Activated naive CD8-positive, alpha-beta T cell treated with anti-CD3 and anti-CD28 coated beads, Interleukin-2, amount 10 ng/mL, durations not matched to agents 7 days and 5 days (primary cell): Measurements from ENCODE around the gene PITRM1. TPM values are rescaled to one million over a fixed set of nuclear protein-coding genes. Genes with fewer than 3 reads are reported as not detected.

Experiments
- ATAC-seq: fragments of 150-1000 bp; cut with Tn5 transposase; one replicate; pipeline ENCODE4 v1.10.0; 2021; ENCODE audit warnings: low read depth, moderate library complexity
- POLR2A ChIA-PET: fragments of 350-600 bp; sonication (Branson Sonifier 250); formaldehyde crosslinking; loops from one replicate; lab custom pipeline; 2021; ENCODE audit warnings: antibody characterized with exemption; lab: Charles Lee
- DNase-seq: peaks from one replicate; pipeline ENCODE4 v3.0.0; 2021
- H3K27ac Mint-ChIP-seq: one replicate; pipeline ENCODE4 v1.8.0; 2022; ENCODE audit warnings: mild to moderate bottlenecking, mixed read lengths
- H3K27me3 Mint-ChIP-seq: one replicate; pipeline ENCODE4 v1.8.0; 2022; ENCODE audit warnings: mild to moderate bottlenecking, moderate library complexity, mixed read lengths
- H3K36me3 Mint-ChIP-seq: one replicate; pipeline ENCODE4 v1.8.0; 2021; ENCODE audit warnings: mild to moderate bottlenecking, mixed read lengths
- H3K4me1 Mint-ChIP-seq: one replicate; pipeline ENCODE4 v1.8.0; 2021; ENCODE audit warnings: mixed read lengths
- H3K4me3 Mint-ChIP-seq: one replicate; pipeline ENCODE4 v1.8.0; 2022; ENCODE audit warnings: mild to moderate bottlenecking, moderate library complexity, mixed read lengths
- H3K9me3 Mint-ChIP-seq: one replicate; pipeline ENCODE4 v1.8.0; 2021; ENCODE audit warnings: mixed read lengths
- total RNA-seq, 2 experiments: library from RNA; stranded (reverse); gene quantifications; one replicate each; pipeline ENCODE4 v1.2.3, GENCODE V29; 2021

PITRM1 gene
- total RNA-seq, 2 experiments from 2014 or later, result 64.4 to 65.2 TPM

DNA sequence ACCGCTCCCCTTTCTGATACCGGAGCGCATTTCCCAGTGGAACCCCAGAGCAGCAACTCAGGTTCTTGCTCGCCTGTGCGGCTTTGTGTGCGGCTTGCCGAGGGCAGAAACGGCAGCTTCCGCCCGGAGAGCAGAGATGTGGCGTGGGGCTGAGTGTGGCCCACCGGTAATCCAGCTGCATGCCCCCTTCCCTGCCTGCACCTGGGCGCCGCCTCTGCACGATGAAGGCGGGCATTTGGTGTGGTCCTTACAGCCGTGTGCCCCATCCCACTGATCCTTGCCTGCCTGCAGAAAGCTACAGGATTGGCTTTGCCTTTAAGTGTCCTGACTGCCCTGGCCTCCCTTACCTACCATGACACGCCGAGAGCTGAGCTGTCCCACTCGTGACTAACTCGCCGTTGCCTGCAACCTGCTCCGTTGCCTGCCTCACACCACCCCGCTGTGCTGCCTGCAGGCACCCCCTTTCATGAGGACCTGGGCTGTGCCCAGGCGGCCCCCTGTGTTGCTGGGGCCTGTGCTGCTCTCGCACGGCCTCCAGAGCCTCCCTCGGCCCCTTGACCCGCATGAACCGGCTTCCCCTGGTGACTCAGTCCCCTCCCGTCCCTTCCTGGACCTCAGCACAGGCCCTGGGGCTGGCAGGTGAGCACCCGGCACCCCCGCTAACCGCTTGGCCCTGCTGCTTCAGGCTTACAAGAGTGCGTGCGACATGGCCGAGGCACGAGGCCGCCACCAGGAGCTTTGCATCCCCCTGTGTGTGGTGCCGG is 48.0 kb downstream of the PITRM1 start:
- Mint-ChIP-seq H3K27ac (no peak overlapping the region), H3K4me3 (no peak overlapping the region), H3K27me3 (no peaks in the 10 kb centered on the region), H3K36me3 (peaks cover 14% of the 10 kb centered on the region), H3K9me3 (no peaks in the 10 kb centered on the region), H3K4me1 (no peaks in the 10 kb centered on the region)
- ATAC-seq, result no peak
- no peak for DNase-seq
- POLR2A ChIA-PET, result no interaction called here

DNA sequence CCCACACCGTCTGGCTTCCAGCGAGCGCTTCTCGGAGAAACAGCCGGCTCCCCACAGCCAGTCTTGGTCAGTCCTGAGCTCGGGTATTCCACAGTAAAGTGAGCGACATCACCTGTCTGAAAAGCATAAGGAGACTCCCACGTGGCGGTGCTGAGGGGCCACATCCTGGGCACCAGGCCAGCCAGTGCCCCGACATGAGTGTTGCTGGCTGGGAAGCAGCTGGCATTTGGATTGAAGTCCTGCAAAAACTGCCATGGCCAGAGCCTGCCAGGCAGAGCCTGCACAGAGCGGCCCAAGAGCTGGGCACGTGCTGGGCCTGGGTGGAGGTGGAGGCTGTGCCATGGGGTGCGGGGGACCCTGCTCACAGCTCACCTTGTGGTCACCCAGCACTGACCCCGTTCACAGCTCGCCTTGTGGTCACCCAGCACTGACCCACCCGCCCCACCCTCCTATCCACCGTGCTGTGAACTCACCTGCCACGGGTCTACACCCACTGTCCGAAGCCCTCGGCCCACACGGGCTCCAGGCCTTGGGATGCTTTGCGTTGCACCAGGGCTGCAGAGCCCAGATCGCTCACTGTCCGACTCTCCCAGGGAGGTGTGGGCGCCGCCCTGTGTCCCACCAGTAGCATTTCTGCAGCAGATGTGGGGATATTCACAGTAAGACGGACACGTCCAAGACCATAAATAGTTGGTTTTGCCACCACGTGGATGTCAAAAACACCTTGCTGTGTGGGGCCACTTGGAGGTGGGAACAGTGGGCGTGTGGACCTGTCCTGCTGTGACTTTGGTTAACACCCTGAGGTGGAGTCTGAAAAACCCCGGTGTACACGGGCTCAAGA is 48.8 kb downstream of the PITRM1 start:
- Mint-ChIP-seq H3K9me3 (no peaks in the 10 kb centered on the region), H3K4me3 (no peak overlapping the region), H3K27ac (no peak overlapping the region), H3K36me3 (peaks cover 14% of the 10 kb centered on the region), H3K27me3 (no peaks in the 10 kb centered on the region), H3K4me1 (no peaks in the 10 kb centered on the region)
- ATAC-seq (no peak), DNase-seq (no peak)
- POLR2A ChIA-PET, result no interaction called here

- Mint-ChIP-seq H3K36me3 (peaks cover 21% of the 10 kb centered on the region), H3K4me1 (no peaks in the 10 kb centered on the region), H3K27me3 (no peaks in the 10 kb centered on the region), H3K4me3 (no peak overlapping the region), H3K27ac (no peak overlapping the region), H3K9me3 (no peaks in the 10 kb centered on the region)
- POLR2A ChIA-PET, result no interaction called here
- DNase-seq (no peak), ATAC-seq (no peak)
Observed at GRCh38 chr10:3122486-3123205, 49.9 kb downstream of the PITRM1 start.

- Mint-ChIP-seq H3K36me3 (peaks cover 21% of the 10 kb centered on the region), H3K4me3 (no peak overlapping the region), H3K27ac (no peak overlapping the region), H3K4me1 (no peaks in the 10 kb centered on the region), H3K9me3 (no peaks in the 10 kb centered on the region), H3K27me3 (no peaks in the 10 kb centered on the region)
- POLR2A ChIA-PET, result no interaction called here
- DNase-seq (no peak), ATAC-seq (no peak)
Observed at GRCh38 chr10:3122034-3122433, 50.5 kb downstream of the PITRM1 start.

DNA sequence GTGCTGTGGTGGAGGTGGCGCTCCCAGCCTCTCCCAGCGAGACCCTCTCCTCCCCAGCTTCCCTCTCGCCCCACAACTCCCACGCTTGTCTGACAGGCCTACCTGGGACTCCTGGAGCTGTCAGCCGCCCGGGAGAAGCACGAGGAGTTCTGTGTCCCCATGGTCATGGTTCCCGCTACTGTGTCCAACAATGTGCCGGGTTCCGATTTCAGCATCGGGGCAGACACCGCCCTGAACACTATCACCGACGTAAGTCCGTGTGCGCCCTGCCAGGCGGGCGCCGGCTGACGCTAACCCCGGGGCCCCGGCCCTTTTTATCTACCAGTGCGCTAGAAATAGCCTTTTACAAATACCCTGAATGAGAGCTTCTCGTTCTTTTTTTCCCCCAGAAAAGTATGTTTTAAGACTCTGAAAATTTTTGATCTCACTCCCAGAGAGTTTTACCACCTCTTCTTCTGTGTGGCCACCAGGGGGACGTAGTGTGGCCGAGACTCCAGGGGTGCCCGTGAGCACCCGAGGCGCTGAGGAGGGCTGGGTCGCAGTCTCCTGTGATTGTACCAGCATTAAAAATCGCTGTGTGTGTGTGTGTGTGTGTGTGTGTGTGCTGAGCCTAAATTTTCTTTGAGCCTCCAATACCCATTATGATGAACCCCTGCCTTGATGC is 52.7 kb downstream of the PITRM1 start:
- Mint-ChIP-seq H3K4me3 (no peak overlapping the region), H3K27ac (no peak overlapping the region), H3K4me1 (no peaks in the 10 kb centered on the region), H3K36me3 (peaks cover 32% of the 10 kb centered on the region), H3K27me3 (no peaks in the 10 kb centered on the region), H3K9me3 (no peaks in the 10 kb centered on the region)
- DNase-seq (no peak), ATAC-seq (no peak)
- POLR2A ChIA-PET, result no interaction called here

DNA sequence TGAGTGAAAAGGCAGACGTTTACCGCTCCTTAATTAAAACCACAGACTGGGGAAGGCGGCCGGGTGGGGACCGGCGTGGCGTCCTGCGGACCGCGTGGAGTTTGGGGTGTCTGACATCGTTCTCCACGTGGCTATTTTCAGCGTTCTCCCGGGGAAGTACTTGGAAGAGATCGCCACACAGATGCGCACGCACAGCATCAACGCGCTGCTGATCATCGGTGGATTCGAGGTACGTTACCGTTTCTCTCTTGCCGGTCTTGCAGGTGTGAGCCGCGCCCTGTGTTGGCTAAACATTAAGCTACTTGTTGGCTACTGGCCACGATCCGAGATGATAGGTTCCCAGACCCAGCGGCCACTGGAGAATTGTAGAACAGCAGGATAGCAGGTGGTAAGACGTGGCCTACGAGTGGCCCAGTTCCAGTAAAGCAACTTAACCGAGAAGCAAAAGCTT is 53.9 kb downstream of the PITRM1 start:
- ATAC-seq (no peak), DNase-seq (no peak)
- Mint-ChIP-seq H3K36me3 (peaks cover 32% of the 10 kb centered on the region), H3K27me3 (no peaks in the 10 kb centered on the region), H3K9me3 (no peaks in the 10 kb centered on the region), H3K4me3 (no peak overlapping the region), H3K4me1 (no peaks in the 10 kb centered on the region), H3K27ac (no peak overlapping the region)
- POLR2A ChIA-PET, result no interaction called here

GRCh38 chr10:3117486-3117885 is 55.1 kb downstream of the PITRM1 start:
- no peak for DNase-seq
- Mint-ChIP-seq H3K4me1 (no peaks in the 10 kb centered on the region), H3K9me3 (no peaks in the 10 kb centered on the region), H3K36me3 (peaks cover 36% of the 10 kb centered on the region), H3K4me3 (no peak overlapping the region), H3K27ac (no peak overlapping the region), H3K27me3 (no peaks in the 10 kb centered on the region)
- POLR2A ChIA-PET, result no interaction called here
- ATAC-seq, result no peak

GRCh38 chr10:3116508-3117100 is 56.0 kb downstream of the PITRM1 start:
- Mint-ChIP-seq H3K4me3 (no peak overlapping the region), H3K36me3 (peaks cover 32% of the 10 kb centered on the region), H3K4me1 (no peaks in the 10 kb centered on the region), H3K27ac (no peak overlapping the region), H3K27me3 (no peaks in the 10 kb centered on the region), H3K9me3 (no peaks in the 10 kb centered on the region)
- DNase-seq, result no peak
- no peak for ATAC-seq
- POLR2A ChIA-PET, result no interaction called here

GRCh38 chr10:3115685-3116084 is 56.9 kb downstream of the PITRM1 start:
- peaks cover 33% of the 10 kb centered on the region for H3K36me3 Mint-ChIP-seq
- no peaks in the 10 kb centered on the region for H3K9me3 Mint-ChIP-seq
- DNase-seq (no peak), ATAC-seq (no peak)
- H3K4me3 Mint-ChIP-seq, result no peak overlapping the region
- H3K27ac Mint-ChIP-seq, result no peak overlapping the region
- no peaks in the 10 kb centered on the region for H3K4me1 Mint-ChIP-seq
- H3K27me3 Mint-ChIP-seq, result no peaks in the 10 kb centered on the region
- POLR2A ChIA-PET, result no interaction called here

GRCh38 chr10:3113343-3113720 is 59.2 kb downstream of the PITRM1 start:
- ATAC-seq, result no peak
- no peaks in the 10 kb centered on the region for H3K4me1 Mint-ChIP-seq
- POLR2A ChIA-PET, result no interaction called here
- H3K9me3 Mint-ChIP-seq, result no peaks in the 10 kb centered on the region
- H3K27ac Mint-ChIP-seq, result no peak overlapping the region
- no peak for DNase-seq
- H3K27me3 Mint-ChIP-seq, result no peaks in the 10 kb centered on the region
- H3K4me3 Mint-ChIP-seq, result no peak overlapping the region
- peaks cover 44% of the 10 kb centered on the region for H3K36me3 Mint-ChIP-seq

DNA sequence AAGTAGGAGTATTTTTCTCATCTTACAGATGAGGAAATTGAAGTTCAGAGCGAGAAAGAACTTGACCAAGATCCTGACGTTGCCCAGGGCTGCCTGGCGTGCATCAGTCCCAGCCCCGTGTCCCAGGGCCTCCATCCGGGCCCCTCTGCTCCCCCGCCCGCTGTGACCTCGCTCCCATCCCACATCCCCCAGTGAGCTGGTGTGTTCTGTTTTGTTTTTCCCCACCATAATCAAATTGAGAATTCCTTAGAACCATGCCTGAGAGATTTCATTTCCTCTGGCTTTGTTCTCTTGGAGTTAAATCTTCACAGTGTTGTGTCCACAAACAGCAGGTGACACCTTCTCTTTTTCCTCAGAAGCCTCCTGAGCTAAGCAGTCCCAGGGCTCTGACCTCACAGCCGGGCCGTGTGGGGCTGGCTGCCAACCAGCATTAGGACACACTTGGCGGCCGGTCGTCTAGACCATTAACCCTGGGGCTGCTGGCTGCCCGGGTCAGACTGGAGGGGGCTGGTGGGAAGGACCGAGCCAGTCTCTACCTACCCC is 60.9 kb downstream of the PITRM1 start:
- Mint-ChIP-seq H3K27me3 (no peaks in the 10 kb centered on the region), H3K4me1 (no peaks in the 10 kb centered on the region), H3K27ac (no peak overlapping the region), H3K4me3 (no peak overlapping the region), H3K36me3 (peaks cover 44% of the 10 kb centered on the region), H3K9me3 (no peaks in the 10 kb centered on the region)
- no peak for DNase-seq
- POLR2A ChIA-PET, result no interaction called here
- no peak for ATAC-seq

GRCh38 chr10:3110782-3111620 is 61.6 kb downstream of the PITRM1 start:
- H3K36me3 Mint-ChIP-seq, result peaks cover 39% of the 10 kb centered on the region
- DNase-seq (no peak), ATAC-seq (no peak)
- H3K4me3 Mint-ChIP-seq, result no peak overlapping the region
- no peak overlapping the region for H3K27ac Mint-ChIP-seq
- H3K27me3 Mint-ChIP-seq, result no peaks in the 10 kb centered on the region
- H3K9me3 Mint-ChIP-seq, result no peaks in the 10 kb centered on the region
- POLR2A ChIA-PET, result no interaction called here
- H3K4me1 Mint-ChIP-seq, result no peaks in the 10 kb centered on the region
